Transverse colon (tissue), 4 donors: Measurements from ENCODE around the gene KIAA0586. TPM values are rescaled to one million over a fixed set of nuclear protein-coding genes. Genes with fewer than 3 reads are reported as not detected.
A peak's percentile ranks its signal among the peaks of the same experiment; 100 is the strongest.
"Not testable (repeated sequence)": the region's sequence is repeated elsewhere in the genome, so short reads cannot be mapped to it uniquely, and the experiment has no call there.

ENCODE experiments used
- DNase-seq: peaks from one replicate; pipeline ENCODE4 v3.0.0-alpha.2; 2019
- H3K27ac ChIP-seq, 4 donors: fragments of 200-600 bp; sonication (generic); 2 replicates each; pipeline ENCODE4 v1.5.1; 2016 to 2018; ENCODE audit warnings: inconsistent platforms in 4 of 4
- H3K27me3 ChIP-seq: fragments of 200-600 bp; sonication (generic); 2 replicates; pipeline ENCODE4 v1.5.1; 2017; ENCODE audit warnings: inconsistent platforms
- H3K36me3 ChIP-seq, 4 donors: fragments of 200-600 bp; sonication (generic); 2 replicates each; pipeline ENCODE4 v1.5.1; 2017 to 2019; ENCODE audit warnings: inconsistent platforms in 4 of 4
- H3K4me1 ChIP-seq, 4 donors: fragments of 200-600 bp; sonication (generic); 2 replicates each; pipeline ENCODE4 v1.5.1; 2017 to 2020; ENCODE audit warnings: inconsistent platforms in 4 of 4
- H3K4me3 ChIP-seq, 4 donors: fragments of 200-600 bp; sonication (generic); 1 replicate in 1 of 4; 2 replicates in 3 of 4; pipeline versions ENCODE4 v1.5.1 to v1.6.1; 2017 to 2019; ENCODE audit warnings: inconsistent platforms in 4 of 4
- H3K9me3 ChIP-seq, 2 donors: fragments of 200-600 bp; sonication (generic); 2 replicates each; pipeline ENCODE4 v1.5.1; 2017 to 2019; ENCODE audit warnings: inconsistent platforms in 2 of 2
- CTCF ChIP-seq, 5 experiments: fragments of 200-600 bp in 3 of 5; fragments of 450-650 bp in 2 of 5; sonication (generic) in 3 of 5; IDR thresholded peaks; 1 replicate in 2 of 5; 2 replicates in 3 of 5; pipeline ENCODE4 v1.5.1; 2016 to 2017; ENCODE audit warnings: antibody characterized with exemption in 5 of 5, inconsistent platforms in 3 of 5, mild to moderate bottlenecking in 2 of 5, moderate library complexity in 1 of 5
- EP300 ChIP-seq: sonication (generic); formaldehyde crosslinking; IDR thresholded peaks from one replicate; pipeline ENCODE4 v1.6.1; 2017; ENCODE audit warnings: antibody characterized with exemption, low read depth
- POLR2A ChIP-seq: fragments of 450-650 bp; IDR thresholded peaks from one replicate; pipeline ENCODE4 v1.6.1; 2016; ENCODE audit warnings: antibody characterized with exemption, mild to moderate bottlenecking, moderate library complexity
- POLR2AphosphoS5 ChIP-seq, 3 donors: sonication (generic); formaldehyde crosslinking; IDR thresholded peaks; one replicate each; pipeline ENCODE4 v1.6.1; 2016; ENCODE audit warnings: antibody characterized with exemption in 3 of 3
- WGBS, 2 donors: methylation state at CpG; one replicate each; pipeline ENCODE4 v1.1.5; 2018; ENCODE audit warnings: low coverage in 1 of 2; 5-methylcytosine and 5-hydroxymethylcytosine counted together
- in situ Hi-C, 4 donors: fragments of 200-750 bp; cut with MboI; loops; one replicate each; pipeline versions ENCODE4 v1.15.0 to v1.15.1; 2017; ENCODE audit warnings: low sequenced_read_pairs in 3 of 4, low pct_ligation_motif_present in 1 of 4, low pct_unique_long_range_greater_than_20kb in 1 of 4
- intact Hi-C: fragments of 100-400 bp; cut with DNase I; formaldehyde crosslinking; loops from one replicate; pipeline ENCODE4 v1.15.1; 2023; ENCODE audit warnings: low total_unique reads
- total RNA-seq, 4 donors: library from RNA; depleted of rRNA; stranded (reverse); fragments of >200 nt; gene quantifications; one replicate each; pipeline ENCODE4 v1.1.0, GENCODE V29; 2016

Gene KIAA0586
- total RNA-seq, 4 donors from 2014 or later = 9.4 to 17.8 (median 12.5) TPM

- no peaks in the 10 kb centered on the region for H3K4me1 ChIP-seq
- no peak for DNase-seq
- H3K27me3 ChIP-seq = no peaks in the 10 kb centered on the region
- TF ChIP-seq POLR2AphosphoS5 (IDR thresholded peaks at IDR 0.05) (no peak), POLR2A (no peak), CTCF (IDR thresholded peaks at IDR 0.05) (no peak), EP300 (no peak)
- no peak overlapping the region for H3K4me3 ChIP-seq
- WGBS, 2 donors = 85 to 96% methylated on average over 3 of the region's 3 CpGs
- in situ Hi-C loops = loop anchor here in 1 of 4 donors (25.0 kb wide), 1 partner anchor 524 kb away; no protein-coding TSS in a partner anchor
- H3K36me3 ChIP-seq = peaks cover 0 to 10% (median 3%) of the 10 kb centered on the region in 4 donors
- intact Hi-C loops = no loop called here
- H3K27ac ChIP-seq = no peak overlapping the region
- no peaks in the 10 kb centered on the region for H3K9me3 ChIP-seq
Observed at GRCh38 chr14:58513272-58513671, 85.8 kb downstream of the KIAA0586 start.

GRCh38 chr14:58517592-58517991, 90.1 kb downstream of the KIAA0586 start:
- in situ Hi-C loops = loop anchor here in 1 of 4 donors (25.0 kb wide), 1 partner anchor 520 kb away; no protein-coding TSS in a partner anchor
- no peak for DNase-seq
- no peaks in the 10 kb centered on the region for H3K4me1 ChIP-seq
- H3K36me3 ChIP-seq = peaks cover 0 to 6% (median 0%) of the 10 kb centered on the region in 4 donors
- no peak for TF ChIP-seq CTCF (IDR thresholded peaks at IDR 0.05)
- no peak for TF ChIP-seq EP300
- no peak for TF ChIP-seq POLR2AphosphoS5 (IDR thresholded peaks at IDR 0.05)
- no peak for TF ChIP-seq POLR2A
- WGBS, 2 donors = 100% methylated on average over 1 of the region's 1 CpG
- H3K9me3 ChIP-seq = no peaks in the 10 kb centered on the region
- H3K27me3 ChIP-seq = no peaks in the 10 kb centered on the region
- H3K4me3 ChIP-seq = no peak overlapping the region
- intact Hi-C loops = no loop called here
- no peak overlapping the region for H3K27ac ChIP-seq

- intact Hi-C loops, H3K27me3 ChIP-seq, H3K4me1 ChIP-seq, H3K4me3 ChIP-seq, in situ Hi-C loops, H3K36me3 ChIP-seq, H3K27ac ChIP-seq, H3K9me3 ChIP-seq, DNase-seq: not testable (repeated sequence)
- 97% methylated on average over 10 of the region's 10 CpGs; no CpG with 5 or more reads in 1 of the 2 donors for WGBS, 2 donors
Observed at GRCh38 chr14:58525691-58526090, 98.2 kb downstream of the KIAA0586 start.

GRCh38 chr14:58533446-58533845, 105.9 kb downstream of the KIAA0586 start:
- intact Hi-C loops (no loop called here), in situ Hi-C loops (no loop called here)
- WGBS, 2 donors = 47 to 62% methylated on average over 4 to 5 of the region's 5 CpGs
- Histone ChIP-seq H3K4me1 (peaks cover 0 to 10% (median 5%) of the 10 kb centered on the region in 4 donors), H3K27ac (peak overlapping the region; percentile 6 to 46 (median 32)), H3K36me3 (no peaks in the 10 kb centered on the region), H3K27me3 (no peaks in the 10 kb centered on the region), H3K9me3 (peaks cover 0 to 6% of the 10 kb centered on the region in 2 donors), H3K4me3 (no peak overlapping the region)
- no peak for DNase-seq
- TF ChIP-seq EP300 (no peak), POLR2AphosphoS5 (IDR thresholded peaks at IDR 0.05) (no peak), POLR2A (no peak), CTCF (IDR thresholded peaks at IDR 0.05) (no peak)

- no peaks in the 10 kb centered on the region for H3K36me3 ChIP-seq
- no peaks in the 10 kb centered on the region for H3K27me3 ChIP-seq
- peaks cover 0 to 10% (median 5%) of the 10 kb centered on the region in 4 donors for H3K4me1 ChIP-seq
- peak overlapping the region in 2 of 4 donors; percentile 6 to 42 for H3K27ac ChIP-seq
- intact Hi-C loops = no loop called here
- no peaks in the 10 kb centered on the region for H3K9me3 ChIP-seq
- in situ Hi-C loops = no loop called here
- DNase-seq = no peak
- WGBS, 2 donors = 40 to 42% methylated on average over 1 of the region's 1 CpG
- H3K4me3 ChIP-seq = no peak overlapping the region
- no peak for TF ChIP-seq POLR2AphosphoS5 (IDR thresholded peaks at IDR 0.05)
Observed at GRCh38 chr14:58535044-58535443, 107.5 kb downstream of the KIAA0586 start.
